Large intestine (tissue), 12 donors: ENCODE measurements around the gene FBXL5. TPM values are rescaled to one million over a fixed set of nuclear protein-coding genes. Genes with fewer than 3 reads are reported as not detected.

ENCODE experiments used
- DNase-seq, 2 donors: peaks; one replicate each; pipeline versions ENCODE4 v3.0.0 to v3.0.0-alpha.2; 2013
- H3K27ac ChIP-seq: one replicate; pipeline ENCODE4 v1.5.1; 2013; ENCODE audit warnings: low read length
- H3K27me3 ChIP-seq: 2 replicates; pipeline ENCODE4 v1.6.1; 2013; ENCODE audit warnings: low read length; ENCODE audit not compliant: control insufficient read depth, insufficient read depth
- H3K36me3 ChIP-seq: 2 replicates; pipeline ENCODE4 v1.6.1; 2013; ENCODE audit warnings: low read length; ENCODE audit not compliant: control insufficient read depth, insufficient read depth
- H3K4me1 ChIP-seq: one replicate; pipeline ENCODE4 v1.6.1; 2013; ENCODE audit warnings: low read length; ENCODE audit not compliant: control insufficient read depth, insufficient read depth
- H3K4me3 ChIP-seq: one replicate; pipeline ENCODE4 v1.5.1; 2013; ENCODE audit warnings: low read length
- H3K9me3 ChIP-seq: one replicate; pipeline ENCODE4 v1.6.1; 2013; ENCODE audit warnings: mild to moderate bottlenecking, low read depth, low read length, moderate library complexity; ENCODE audit not compliant: control insufficient read depth
- WGBS: methylation state at CpG from one replicate; pipeline ENCODE4 v1.1.5; 2013; ENCODE audit warnings: low lambda C conversion rate; ENCODE audit not compliant: insufficient coverage; 5-methylcytosine and 5-hydroxymethylcytosine counted together
- long read RNA-seq, 11 donors: transcript quantifications; one replicate each; lab custom pipeline, GENCODE V29; 2026
- polyA plus RNA-seq: library from polyadenylated mRNA; unstranded; fragments of 120-200 nt; gene quantifications from one replicate; pipeline ENCODE4 v1.2.1, GENCODE V29; 2013

The FBXL5 gene, protein sequence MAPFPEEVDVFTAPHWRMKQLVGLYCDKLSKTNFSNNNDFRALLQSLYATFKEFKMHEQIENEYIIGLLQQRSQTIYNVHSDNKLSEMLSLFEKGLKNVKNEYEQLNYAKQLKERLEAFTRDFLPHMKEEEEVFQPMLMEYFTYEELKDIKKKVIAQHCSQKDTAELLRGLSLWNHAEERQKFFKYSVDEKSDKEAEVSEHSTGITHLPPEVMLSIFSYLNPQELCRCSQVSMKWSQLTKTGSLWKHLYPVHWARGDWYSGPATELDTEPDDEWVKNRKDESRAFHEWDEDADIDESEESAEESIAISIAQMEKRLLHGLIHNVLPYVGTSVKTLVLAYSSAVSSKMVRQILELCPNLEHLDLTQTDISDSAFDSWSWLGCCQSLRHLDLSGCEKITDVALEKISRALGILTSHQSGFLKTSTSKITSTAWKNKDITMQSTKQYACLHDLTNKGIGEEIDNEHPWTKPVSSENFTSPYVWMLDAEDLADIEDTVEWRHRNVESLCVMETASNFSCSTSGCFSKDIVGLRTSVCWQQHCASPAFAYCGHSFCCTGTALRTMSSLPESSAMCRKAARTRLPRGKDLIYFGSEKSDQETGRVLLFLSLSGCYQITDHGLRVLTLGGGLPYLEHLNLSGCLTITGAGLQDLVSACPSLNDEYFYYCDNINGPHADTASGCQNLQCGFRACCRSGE
- 73.8 TPM for polyA plus RNA-seq
- long read RNA-seq, donor 1, transcript FBXL5-205 (10 exons, 2,306 nt): minor isoform, 5 of 29 reads
- long read RNA-seq, donor 1, transcript FBXL5-201 (11 exons, 3,385 nt): major isoform, 8 of 29 reads
- long read RNA-seq, donor 1, partial matches to known transcripts: 16 of 29 reads
- long read RNA-seq, donor 1, other reads (novel, unspliced or antisense): 0 of 29 reads
- long read RNA-seq, donor 2, transcript FBXL5-201 (11 exons, 3,385 nt): major isoform, 9 of 42 reads
- long read RNA-seq, donor 2, partial matches to known transcripts: 26 of 42 reads
- long read RNA-seq, donor 2, other reads (novel, unspliced or antisense): 0 of 42 reads
- long read RNA-seq, donor 3: 0 reads
- long read RNA-seq, donor 4, partial matches to known transcripts: 0 of 2 reads
- long read RNA-seq, donor 4, other reads (novel, unspliced or antisense): 0 of 2 reads
- long read RNA-seq, donor 5, transcript FBXL5-201 (11 exons, 3,385 nt): major isoform, 9 of 17 reads
- long read RNA-seq, donor 5, partial matches to known transcripts: 5 of 17 reads
- long read RNA-seq, donor 5, other reads (novel, unspliced or antisense): 0 of 17 reads
- long read RNA-seq, donor 6, partial matches to known transcripts: 8 of 15 reads
- long read RNA-seq, donor 6, other reads (novel, unspliced or antisense): 0 of 15 reads
- long read RNA-seq, donor 7, partial matches to known transcripts: 11 of 16 reads
- long read RNA-seq, donor 7, other reads (novel, unspliced or antisense): 0 of 16 reads
- long read RNA-seq, donor 8, transcript FBXL5-201 (11 exons, 3,385 nt): major isoform, 9 of 18 reads
- long read RNA-seq, donor 8, partial matches to known transcripts: 5 of 18 reads
- long read RNA-seq, donor 8, other reads (novel, unspliced or antisense): 0 of 18 reads
- long read RNA-seq, donor 9, transcript FBXL5-201 (11 exons, 3,385 nt): major isoform, 10 of 21 reads
- long read RNA-seq, donor 9, partial matches to known transcripts: 5 of 21 reads
- long read RNA-seq, donor 9, other reads (novel, unspliced or antisense): 0 of 21 reads
- long read RNA-seq, donor 10, transcript FBXL5-201 (11 exons, 3,385 nt): major isoform, 16 of 52 reads
- long read RNA-seq, donor 10, partial matches to known transcripts: 32 of 52 reads
- long read RNA-seq, donor 10, other reads (novel, unspliced or antisense): 0 of 52 reads
- long read RNA-seq, donor 11, transcript FBXL5-201 (11 exons, 3,385 nt): major isoform, 10 of 30 reads
- long read RNA-seq, donor 11, partial matches to known transcripts: 17 of 30 reads
- long read RNA-seq, donor 11, other reads (novel, unspliced or antisense): 0 of 30 reads

DNA sequence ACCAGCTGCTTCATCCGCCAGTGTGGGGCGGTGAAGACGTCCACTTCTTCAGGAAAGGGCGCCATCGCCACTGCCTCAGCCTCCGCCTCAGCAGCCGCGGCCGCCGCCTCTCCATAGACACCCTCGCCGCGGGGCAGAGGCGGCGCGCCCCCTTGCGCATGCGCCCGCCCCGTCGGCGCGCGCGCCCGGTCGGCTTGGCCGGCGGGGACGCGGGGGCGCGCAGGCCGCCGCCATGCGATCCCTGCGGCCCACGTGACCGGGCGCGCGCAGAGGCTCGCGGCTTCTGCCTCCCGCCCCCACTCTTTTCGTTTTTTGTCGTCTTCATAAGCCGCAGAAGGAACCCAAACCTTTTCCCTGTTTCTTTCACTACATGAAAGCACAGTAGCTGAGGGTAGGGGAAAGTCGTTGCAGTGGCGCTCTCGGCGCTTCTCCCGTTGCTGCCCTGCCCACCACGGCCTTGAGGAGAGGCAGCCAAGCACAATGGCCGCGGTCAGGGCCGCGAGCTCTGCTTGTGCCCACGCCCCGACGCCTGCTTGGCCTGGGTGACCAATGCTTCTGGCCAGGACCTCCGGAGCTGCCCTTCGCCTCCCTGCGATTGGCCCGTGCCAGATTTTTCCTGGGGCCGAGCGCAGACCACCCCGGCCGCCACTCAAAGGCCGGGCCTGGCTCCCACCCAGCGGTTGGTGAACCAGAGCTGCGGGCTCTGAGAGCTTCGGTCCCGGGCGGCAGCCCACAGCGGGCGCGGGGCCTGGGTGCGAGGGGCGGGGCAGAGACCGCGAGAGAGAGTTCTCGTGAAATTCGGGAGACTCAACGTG is at the start of gene FBXL5:
Gene FBXL5, minus strand, starts transcription at position 135 of the 815 bp plus-strand sequence. Its CDS starts 70 bp downstream, at position 65.
- Histone ChIP-seq H3K27ac (peak within 1 kb of the TSS; percentile 99), H3K4me3 (peak within 1 kb of the TSS; percentile 72), H3K27me3 (no peaks in the 10 kb centered on the region), H3K4me1 (peaks cover 17% of the 10 kb centered on the region), H3K36me3 (no peaks in the 10 kb centered on the region), H3K9me3 (peaks cover 5% of the 10 kb centered on the region)
- DNase-seq: peak; percentile 82 to 94
- no CpG with 5 or more reads among the region's 85 CpGs for WGBS

DNA sequence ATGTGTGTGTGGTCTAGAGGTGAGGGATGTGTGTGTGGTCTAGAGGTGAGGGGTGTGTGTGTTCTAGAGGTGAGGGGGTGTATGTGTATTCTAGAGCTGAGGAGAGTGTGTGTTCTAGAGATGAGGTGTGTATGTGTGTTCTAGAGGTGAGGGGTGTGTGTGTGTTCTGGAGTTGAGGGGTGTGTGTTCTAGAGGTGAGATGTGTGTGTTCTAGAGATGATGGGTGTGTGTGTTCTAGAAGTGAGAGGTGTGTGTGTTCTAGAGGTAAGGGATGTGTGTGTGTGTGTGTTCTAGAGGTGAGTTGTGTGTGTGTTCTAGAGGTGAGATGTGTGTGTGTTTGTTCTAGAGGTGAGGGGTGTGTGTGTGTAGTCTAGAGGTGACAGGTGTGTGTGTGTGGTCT is 49.0 kb upstream of the FBXL5 start:
- Histone ChIP-seq H3K36me3 (peaks cover 6% of the 10 kb centered on the region), H3K9me3 (peaks cover 4% of the 10 kb centered on the region), H3K4me3 (no peak overlapping the region), H3K27ac (no peak overlapping the region), H3K27me3 (no peaks in the 10 kb centered on the region), H3K4me1 (peaks cover 7% of the 10 kb centered on the region)
- DNase-seq: peak in 1 of 2 donors; percentile 46

DNA sequence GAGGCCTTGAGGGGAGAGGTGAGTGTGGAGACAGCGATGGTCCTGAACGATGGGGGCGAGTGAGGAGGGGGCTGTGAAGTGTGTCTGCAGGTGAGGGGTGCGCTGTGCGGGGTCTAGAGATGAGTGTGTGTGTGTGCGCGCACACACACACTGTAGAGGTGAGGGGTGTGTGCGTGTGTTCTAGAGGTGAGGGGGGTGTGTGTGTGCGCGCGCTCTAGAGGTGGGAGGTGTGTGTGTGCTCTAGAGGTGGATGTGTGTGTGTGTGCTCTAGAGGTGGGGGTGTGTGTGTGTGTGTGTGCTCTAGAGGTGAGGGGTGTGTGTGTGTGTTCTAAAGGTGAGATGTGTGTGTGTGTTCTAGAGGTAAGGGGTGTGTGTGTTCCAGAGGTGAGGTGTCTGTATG is 48.3 kb upstream of the FBXL5 start:
- H3K9me3 ChIP-seq: peaks cover 4% of the 10 kb centered on the region
- peak in 1 of 2 donors; percentile 54 for DNase-seq
- no peaks in the 10 kb centered on the region for H3K27me3 ChIP-seq
- peaks cover 6% of the 10 kb centered on the region for H3K36me3 ChIP-seq
- peaks cover 7% of the 10 kb centered on the region for H3K4me1 ChIP-seq
- peak overlapping the region; percentile 80 for H3K27ac ChIP-seq
- WGBS: no CpG with 5 or more reads among the region's 11 CpGs
- peak overlapping the region; percentile 64 for H3K4me3 ChIP-seq

DNA sequence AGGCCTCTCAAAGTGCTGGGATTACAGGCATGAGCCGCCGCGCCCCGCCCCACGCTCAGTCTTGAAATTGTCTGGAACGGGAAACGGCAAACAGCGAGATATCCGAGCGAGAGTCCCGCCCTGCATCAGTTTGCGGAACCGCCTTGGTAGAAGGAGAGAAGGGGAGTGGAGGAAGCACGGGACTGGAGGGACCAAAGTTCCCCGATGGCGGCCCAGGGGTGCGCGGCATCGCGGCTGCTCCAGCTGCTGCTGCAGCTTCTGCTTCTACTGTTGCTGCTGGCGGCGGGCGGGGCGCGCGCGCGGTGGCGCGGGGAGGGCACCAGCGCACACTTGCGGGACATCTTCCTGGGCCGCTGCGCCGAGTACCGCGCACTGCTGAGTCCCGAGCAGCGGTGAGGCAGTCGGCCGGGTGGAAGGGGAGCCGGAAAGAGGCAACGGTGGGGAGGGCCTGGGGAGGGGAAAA is 47.8 kb upstream of the FBXL5 start, which contains the start of gene BST1:
Gene BST1, plus strand, starts transcription at position 125 of the 463 bp plus-strand sequence. Its CDS starts 80 bp downstream, at position 205.
- Histone ChIP-seq H3K27ac (peak within 1 kb of the TSS; percentile 80), H3K9me3 (peaks cover 4% of the 10 kb centered on the region), H3K36me3 (peaks cover 3% of the 10 kb centered on the region), H3K4me3 (peak within 1 kb of the TSS; percentile 64), H3K27me3 (no peaks in the 10 kb centered on the region), H3K4me1 (peaks cover 7% of the 10 kb centered on the region)
- no CpG with 5 or more reads among the region's 43 CpGs for WGBS
- peak; percentile 88 to 95 for DNase-seq

DNA sequence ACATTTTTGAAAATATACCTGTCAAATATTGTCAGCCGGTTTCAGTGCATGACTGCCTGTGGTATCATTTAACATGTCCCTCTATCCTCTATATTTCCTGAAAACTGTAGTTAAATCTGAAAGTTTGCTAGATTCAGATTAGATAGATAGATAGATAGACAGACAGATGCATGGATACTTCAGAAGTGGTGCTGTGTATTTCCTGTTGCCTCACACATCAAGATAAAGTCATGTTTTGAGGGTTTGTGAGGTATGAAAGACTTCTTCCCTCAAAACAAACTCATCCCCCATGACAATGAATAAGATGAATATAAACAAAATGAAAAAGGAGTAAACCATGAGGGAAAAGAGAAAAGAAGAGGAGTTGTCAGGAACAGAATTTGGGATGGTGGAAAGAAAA is 41.7 kb upstream of the FBXL5 start:
- Histone ChIP-seq H3K27ac (no peak overlapping the region), H3K27me3 (no peaks in the 10 kb centered on the region), H3K9me3 (no peaks in the 10 kb centered on the region), H3K4me1 (no peaks in the 10 kb centered on the region), H3K4me3 (no peak overlapping the region), H3K36me3 (no peaks in the 10 kb centered on the region)
- no peak for DNase-seq
- WGBS: 100% methylated on average over 1 of the region's 1 CpG

DNA sequence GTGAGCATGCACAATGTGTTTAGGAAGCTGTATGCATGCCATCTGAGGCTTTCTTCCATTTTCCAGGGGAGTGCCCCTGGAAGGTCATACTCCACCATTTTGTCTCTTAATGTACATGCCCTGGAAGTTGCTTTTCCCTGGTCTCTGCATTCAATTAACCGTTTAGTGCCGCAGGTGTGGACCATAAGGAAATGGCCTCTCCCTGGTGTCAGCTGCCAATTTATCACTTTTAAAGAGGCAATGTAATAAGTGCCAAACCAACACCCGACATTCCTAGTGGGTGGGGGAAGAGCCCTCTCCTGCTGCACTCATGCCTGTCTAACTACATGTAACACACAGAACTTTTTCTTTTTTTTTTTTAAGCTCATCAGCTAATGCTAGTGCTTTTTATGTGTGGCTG is 40.6 kb upstream of the FBXL5 start:
- H3K27ac ChIP-seq: no peak overlapping the region
- WGBS: 80% methylated on average over 1 of the region's 3 CpGs
- DNase-seq: no peak
- no peaks in the 10 kb centered on the region for H3K9me3 ChIP-seq
- H3K4me3 ChIP-seq: no peak overlapping the region
- no peaks in the 10 kb centered on the region for H3K36me3 ChIP-seq
- H3K27me3 ChIP-seq: no peaks in the 10 kb centered on the region
- no peaks in the 10 kb centered on the region for H3K4me1 ChIP-seq

DNA sequence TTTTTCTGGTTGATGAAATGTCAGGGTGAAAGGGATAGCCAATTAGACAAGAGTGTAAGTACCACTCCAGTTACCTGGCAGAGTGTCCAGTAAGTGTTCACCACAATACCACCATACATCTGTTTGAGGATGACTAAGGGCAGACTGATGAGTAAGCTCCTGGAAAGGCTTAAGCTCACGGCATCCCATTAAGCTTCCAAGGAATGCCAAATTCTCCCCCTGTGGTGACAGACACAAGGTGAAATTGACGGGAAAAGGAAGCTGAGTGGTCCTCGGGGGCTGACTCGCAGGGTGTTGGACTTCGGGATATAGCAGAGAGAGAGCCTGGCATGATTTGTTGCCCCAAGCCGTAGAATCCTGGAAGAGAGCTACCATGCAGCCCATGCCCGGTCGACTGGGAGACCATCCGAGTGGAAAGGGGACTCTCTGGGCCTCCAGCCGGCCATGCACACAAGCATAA is 40.1 kb upstream of the FBXL5 start:
- WGBS: no CpG with 5 or more reads among the region's 10 CpGs
- Histone ChIP-seq H3K4me3 (no peak overlapping the region), H3K36me3 (no peaks in the 10 kb centered on the region)

DNA sequence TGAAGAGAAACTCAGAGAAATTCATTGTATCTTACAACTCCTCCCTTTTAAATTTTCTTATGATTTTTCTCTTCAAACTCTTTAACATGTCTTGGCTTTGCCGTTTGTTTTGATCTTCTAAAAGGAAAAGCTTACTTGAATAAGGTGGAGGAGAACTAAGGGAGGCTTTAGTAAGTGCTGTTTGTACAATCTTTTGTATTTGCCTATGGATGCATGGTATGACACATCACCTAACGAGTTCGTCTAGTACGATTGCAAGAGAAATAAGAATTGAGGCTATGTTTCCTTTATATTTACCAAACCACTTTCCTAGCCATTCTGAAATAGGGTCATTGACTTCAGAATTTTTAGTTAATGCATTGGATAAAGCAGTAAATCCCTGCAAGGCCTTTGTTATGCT is 39.3 kb upstream of the FBXL5 start:
- no peak for DNase-seq
- Histone ChIP-seq H3K9me3 (no peaks in the 10 kb centered on the region), H3K4me1 (no peaks in the 10 kb centered on the region), H3K27ac (no peak overlapping the region), H3K4me3 (no peak overlapping the region), H3K36me3 (peaks cover 1% of the 10 kb centered on the region), H3K27me3 (no peaks in the 10 kb centered on the region)
- WGBS: no CpG with 5 or more reads among the region's 4 CpGs

More for the DNA sequence above, 40.1 kb upstream of the FBXL5 start:
- Histone ChIP-seq H3K27ac (no peak overlapping the region), H3K4me1 (no peaks in the 10 kb centered on the region), H3K27me3 (no peaks in the 10 kb centered on the region), H3K9me3 (no peaks in the 10 kb centered on the region)
- no peak for DNase-seq
